ENCODE measurements around the gene FAM114A2.

FAM114A2 gene

DNA sequence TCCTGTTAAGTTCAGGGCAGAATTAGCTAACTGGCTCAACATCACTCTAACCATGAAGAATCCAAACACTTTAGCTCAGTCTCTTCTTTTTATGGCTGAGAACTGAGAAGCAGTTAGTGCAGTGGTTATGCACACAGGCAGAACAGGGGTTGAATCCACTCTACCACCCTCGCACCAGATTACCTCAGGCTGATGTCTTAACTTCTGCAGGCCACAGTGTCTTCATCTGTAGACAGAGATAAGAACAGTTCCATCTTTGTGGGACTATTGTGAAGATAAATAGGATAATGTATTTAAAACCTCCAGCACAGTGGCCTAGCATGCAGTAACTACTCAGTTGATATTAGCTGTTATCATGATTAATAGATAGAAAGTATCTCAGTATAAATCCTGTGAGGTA, 54.8 kb downstream of the FAM114A2 start:
- no peak for DNase-seq (ENCODE audit: low spot score)

DNA sequence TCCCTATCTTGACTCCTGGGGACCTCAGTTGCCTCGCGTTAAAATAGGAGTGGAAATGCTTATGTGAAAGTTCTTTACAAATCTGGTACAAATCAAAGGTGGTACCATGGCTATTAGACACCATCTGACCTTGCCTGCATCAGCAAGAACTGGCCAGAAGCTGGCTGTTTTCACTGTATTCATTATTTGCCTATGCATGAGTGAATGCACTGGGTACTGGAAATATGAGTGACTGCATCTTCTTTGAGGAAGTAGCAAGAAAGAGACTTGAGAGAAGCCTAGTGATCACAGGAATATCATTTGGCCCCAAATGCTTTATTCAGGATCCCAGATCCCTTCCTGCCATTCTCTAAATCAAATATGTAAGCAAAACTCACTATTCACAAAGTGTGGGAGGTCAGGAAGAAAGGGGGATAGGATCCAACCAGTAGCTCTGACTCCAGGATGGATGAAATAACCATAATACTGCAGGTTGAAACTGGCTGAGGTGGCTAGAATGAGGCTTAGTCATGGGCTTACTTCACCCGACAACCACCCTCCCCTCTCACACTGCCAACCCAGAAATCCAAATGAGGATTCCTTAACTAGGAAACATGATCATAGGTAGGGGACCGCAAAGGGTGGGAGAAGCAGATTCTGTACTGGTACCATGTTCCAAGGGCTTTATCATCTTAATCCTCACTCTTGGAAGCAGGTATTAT, 56.7 kb downstream of the FAM114A2 start:
- DNase-seq (ENCODE audit: low spot score) = no peak

DNA sequence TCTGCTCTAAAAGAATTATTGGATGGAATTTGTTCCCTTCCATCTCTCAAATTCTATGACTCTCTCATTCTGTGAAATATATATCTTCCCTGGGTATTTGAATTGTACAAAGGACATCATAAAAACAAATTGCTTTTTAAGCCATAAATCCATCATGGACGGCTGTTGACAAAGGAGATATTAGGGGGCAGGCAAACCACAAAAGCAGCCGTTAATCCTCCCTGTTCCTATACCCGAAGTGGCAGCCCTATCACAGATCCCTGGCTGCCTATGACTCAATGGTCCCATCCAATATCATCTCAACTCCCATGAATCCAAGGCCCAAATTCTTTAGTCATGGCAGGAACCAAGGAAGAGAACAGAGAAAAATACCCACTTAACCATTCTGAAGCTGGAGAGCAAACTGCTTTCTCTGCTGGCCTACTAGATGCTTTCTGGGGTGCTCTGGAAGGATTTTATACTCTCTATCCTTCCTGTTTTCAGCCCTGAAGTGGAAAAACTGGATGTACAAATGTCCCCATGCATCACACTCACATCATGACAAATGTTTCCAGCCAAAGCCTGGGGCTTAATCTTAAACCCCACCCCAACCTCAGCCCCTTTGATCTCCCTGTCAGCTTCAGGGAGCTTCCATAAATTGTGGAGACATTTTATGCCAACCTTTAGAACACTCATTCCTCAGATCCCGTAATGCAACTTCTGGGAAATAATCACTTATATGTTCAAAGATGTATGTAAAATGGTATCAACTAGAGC, 59.5 kb downstream of the FAM114A2 start:
- no peak for DNase-seq (ENCODE audit: low spot score)

- DNase-seq (ENCODE audit: low spot score) = no peak
These were observed 63.9 kb downstream of the FAM114A2 start for GRCh38 chr5:153974813-153975163.

DNA sequence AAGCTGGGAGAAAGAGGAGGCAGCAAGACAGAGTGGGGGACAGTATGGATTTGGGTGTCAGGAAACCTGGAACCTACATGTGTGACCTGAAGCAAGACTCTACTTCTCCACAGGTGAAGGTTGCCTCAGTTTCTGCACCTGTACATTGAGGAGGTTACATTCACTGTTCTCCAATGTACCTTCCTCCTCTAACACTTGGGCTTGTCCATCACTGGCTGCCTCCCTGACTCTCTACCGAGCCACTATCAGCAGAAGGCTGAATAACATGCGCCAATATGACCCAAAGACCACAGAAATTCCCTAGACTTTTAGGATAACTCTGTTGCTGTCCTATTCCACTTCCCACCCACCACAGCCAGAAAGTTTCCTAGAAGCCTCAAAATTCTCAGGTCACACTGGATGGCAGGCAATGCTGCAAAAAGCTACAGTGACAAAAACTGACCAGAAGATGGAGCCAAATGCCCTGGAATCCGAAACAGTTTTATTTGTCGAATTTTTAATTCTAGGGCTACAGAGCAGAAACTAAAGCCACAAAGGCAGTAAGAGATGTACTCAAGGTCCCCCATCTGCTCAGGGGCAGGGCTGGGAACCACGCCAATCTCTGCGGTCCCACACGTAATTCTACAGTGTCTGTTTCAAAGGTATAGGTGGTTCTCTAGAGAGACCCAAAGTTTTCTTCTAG, 64.4 kb downstream of the FAM114A2 start:
- peak; percentile 55 for DNase-seq (ENCODE audit: low spot score)

GRCh38 chr5:153972240-153972639, 66.5 kb downstream of the FAM114A2 start:
- no peak for DNase-seq (ENCODE audit: low spot score)

GRCh38 chr5:153970496-153970895, 68.2 kb downstream of the FAM114A2 start:
- no peak for DNase-seq (ENCODE audit: low spot score)

GRCh38 chr5:153969563-153969895, 69.2 kb downstream of the FAM114A2 start:
- DNase-seq (ENCODE audit: low spot score) = no peak

GRCh38 chr5:153968761-153969562, 69.7 kb downstream of the FAM114A2 start:
- no peak for DNase-seq (ENCODE audit: low spot score)

- DNase-seq (ENCODE audit: low spot score) = peak; percentile 76
These were observed 73.6 kb downstream of the FAM114A2 start for GRCh38 chr5:153964880-153965645.

- no peak for DNase-seq (ENCODE audit: low spot score)
These were observed 74.4 kb downstream of the FAM114A2 start for GRCh38 chr5:153964191-153964879.

DNA sequence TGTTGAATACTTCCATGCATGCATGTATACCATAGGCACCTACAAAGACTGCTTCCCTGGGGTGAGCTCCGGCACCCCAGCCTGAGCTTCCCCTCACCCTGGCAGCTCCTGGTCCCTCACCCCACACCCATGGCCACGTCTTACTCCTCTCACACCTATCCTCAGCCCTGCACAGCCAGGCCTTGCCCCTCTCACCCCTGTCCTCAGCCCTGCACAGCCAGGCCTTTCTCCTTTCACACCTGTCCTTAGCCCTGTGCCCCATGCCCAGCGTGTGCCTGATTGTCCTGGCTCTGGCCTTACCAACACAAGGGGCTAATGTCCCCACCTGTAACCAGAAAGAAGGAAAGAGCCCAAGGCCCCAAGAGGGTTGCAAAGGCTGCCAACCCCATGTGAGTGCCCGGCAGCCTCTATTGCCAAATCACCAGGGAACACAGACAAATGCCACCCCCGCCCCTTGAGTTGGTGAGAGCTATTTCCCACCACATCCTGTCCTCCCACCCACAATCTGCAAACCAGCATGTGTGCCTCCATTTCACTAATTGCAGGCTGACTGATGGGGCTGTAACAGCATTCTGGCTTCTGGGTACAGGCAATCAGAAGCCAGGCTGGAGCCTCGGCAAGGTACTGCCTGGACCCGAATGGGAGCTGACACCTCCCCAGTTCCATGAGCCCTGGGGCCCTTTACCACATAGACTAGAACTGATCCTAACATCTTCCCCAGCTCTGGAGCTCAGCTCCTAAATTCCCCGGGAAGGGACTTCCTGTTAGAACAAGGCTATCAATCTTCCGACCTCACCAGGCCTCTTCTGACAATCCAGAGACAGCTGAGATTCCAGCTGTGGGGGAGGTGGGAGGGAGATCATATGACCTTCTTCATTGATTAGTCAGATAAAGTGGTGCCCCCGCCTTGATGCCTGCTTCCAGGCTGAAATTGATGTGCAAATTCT, 78.2 kb downstream of the FAM114A2 start:
- DNase-seq (ENCODE audit: low spot score) = no peak

DNA sequence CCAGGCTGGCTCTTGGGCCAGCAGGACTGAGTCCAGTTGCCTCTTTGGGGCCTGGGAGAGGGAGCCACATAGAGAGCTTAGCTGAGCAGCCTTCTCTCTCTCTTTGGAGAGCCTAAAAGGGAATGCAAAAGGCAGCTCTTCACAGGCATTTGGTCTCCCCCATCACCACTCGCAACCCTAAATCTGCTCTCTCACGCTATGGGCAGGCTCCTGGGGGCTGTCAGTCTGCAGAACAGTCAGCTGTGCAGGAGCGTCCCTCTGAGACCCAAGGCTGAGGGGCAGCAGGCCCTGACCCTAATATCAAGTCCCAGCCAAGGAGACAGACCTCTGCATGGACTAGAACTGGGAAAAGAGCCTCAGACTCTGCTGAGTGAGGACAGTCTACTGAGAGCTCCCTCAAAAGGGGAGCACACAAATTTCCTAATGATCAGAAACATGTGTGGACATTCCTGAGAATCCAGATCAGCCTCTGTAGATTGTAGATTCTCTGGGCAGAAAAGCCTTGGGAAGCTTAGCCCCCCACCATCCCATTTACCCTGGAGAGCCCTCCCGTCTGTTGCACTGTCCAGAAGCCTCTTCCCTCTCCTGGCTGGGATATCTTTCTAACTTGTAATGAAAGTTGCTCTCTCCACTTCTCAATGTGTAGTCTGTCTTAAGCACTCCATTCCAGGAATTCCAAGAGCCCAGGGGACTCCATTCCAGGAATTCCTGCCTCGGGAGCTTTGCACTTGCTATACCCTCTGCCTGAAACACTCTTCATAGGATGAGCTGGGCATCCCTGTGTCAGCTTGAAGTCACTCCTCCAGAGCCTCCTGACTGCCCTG, 79.4 kb downstream of the FAM114A2 start:
- peak; percentile 65 for DNase-seq (ENCODE audit: low spot score)

DNA sequence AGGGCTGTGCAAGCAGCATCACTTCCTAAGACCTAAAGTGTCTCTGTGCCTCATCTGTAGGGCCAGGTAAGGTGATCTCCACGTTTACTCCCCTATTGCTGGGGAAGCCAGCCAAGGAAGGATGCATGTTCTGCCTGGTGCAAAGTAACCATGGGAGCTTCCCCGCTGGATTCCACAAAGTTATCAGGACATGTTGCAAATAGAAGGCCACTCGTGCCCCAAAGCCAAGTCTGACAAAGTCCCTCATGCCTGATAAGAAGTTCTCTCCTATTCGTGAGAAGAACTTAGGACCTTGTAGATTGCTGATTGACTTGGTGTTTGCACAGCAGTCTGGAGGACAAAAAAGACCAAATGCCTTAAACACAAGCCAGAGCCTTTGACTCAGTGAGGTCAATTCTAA, 81.5 kb downstream of the FAM114A2 start:
- no peak for DNase-seq (ENCODE audit: low spot score)

GRCh38 chr5:153953411-153953810, 85.3 kb downstream of the FAM114A2 start:
- no peak for DNase-seq (ENCODE audit: low spot score)

GRCh38 chr5:153952893-153953292, 85.8 kb downstream of the FAM114A2 start:
- no peak for DNase-seq (ENCODE audit: low spot score)

DNA sequence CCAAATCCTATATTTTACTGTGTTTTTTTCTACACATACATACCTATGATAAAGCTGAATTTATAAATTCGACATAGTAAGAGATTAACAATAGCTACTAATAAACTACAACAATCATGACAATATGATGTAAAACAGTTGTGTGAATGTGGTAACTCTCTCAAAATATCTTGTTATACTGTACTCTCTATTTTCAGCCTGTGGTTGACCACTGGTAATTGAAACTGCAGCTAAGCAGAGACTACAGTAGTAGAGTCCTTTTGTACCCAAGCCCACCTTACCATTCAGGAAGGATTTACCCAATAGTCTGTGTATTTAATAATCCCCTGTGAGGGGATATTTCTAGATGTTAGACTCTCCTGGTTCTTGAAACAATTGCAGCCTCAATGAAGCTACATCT, 86.7 kb downstream of the FAM114A2 start:
- no peak for DNase-seq (ENCODE audit: low spot score)

- DNase-seq (ENCODE audit: low spot score) = no peak
These were observed 97.4 kb downstream of the FAM114A2 start for GRCh38 chr5:153941265-153941664.

All from ecto neural progenitor cell (in vitro differentiated cells).